Colonic mucosa (tissue), 4 donors: ENCODE measurements around the gene ZNF385B. TPM values are rescaled to one million over a fixed set of nuclear protein-coding genes. Genes with fewer than 3 reads are reported as not detected.

Experiments used
- DNase-seq: peaks from one replicate; pipeline ENCODE4 v3.0.0-alpha.2; 2020
- H3K27ac ChIP-seq: fragments of 200-600 bp; one replicate; pipeline ENCODE4 v1.8.0; 2021
- H3K27me3 ChIP-seq: fragments of 200-600 bp; one replicate; pipeline ENCODE4 v1.8.0; 2021
- H3K36me3 ChIP-seq: fragments of 200-600 bp; one replicate; pipeline ENCODE4 v1.8.0; 2021
- H3K4me1 ChIP-seq: fragments of 200-600 bp; one replicate; pipeline ENCODE4 v1.8.0; 2021; ENCODE audit warnings: mild to moderate bottlenecking
- H3K4me3 ChIP-seq: fragments of 200-600 bp; one replicate; pipeline ENCODE4 v1.8.0; 2021
- H3K9ac ChIP-seq, 2 donors: one replicate each; pipeline ENCODE4 v1.7.0; 2013; ENCODE audit warnings: control low read depth in 2 of 2, low read depth in 2 of 2, low read length in 2 of 2
- H3K9me3 ChIP-seq: fragments of 200-600 bp; one replicate; pipeline ENCODE4 v1.8.0; 2021
- CTCF ChIP-seq: fragments of 200-600 bp; IDR thresholded peaks from one replicate; pipeline ENCODE4 v1.8.0; 2022; ENCODE audit warnings: antibody characterized with exemption, mild to moderate bottlenecking
- intact Hi-C: fragments of 100-400 bp; cut with DNase I; formaldehyde crosslinking; loops from one replicate; pipeline ENCODE4 v1.14.1; 2022
- total RNA-seq, 2 donors: library from RNA; stranded (reverse); fragmentation: NEBNext Ultra II Directional in 1 of 2; extraction: Animal tissue kit (Norgen Biotek cat#: 25700) in 1 of 2; gene quantifications; one replicate each; pipeline ENCODE4 v1.2.1, GENCODE V29; 2021
- donor health status: healthy.
- donor health status: DM: no; HTN: no; CAD: no.
- donor health status: DM: no; HTN: no; CAD: no.

ZNF385B gene
- total RNA-seq, 2 donors from 2014 or later = 0.10 to 0.69 TPM

DNA sequence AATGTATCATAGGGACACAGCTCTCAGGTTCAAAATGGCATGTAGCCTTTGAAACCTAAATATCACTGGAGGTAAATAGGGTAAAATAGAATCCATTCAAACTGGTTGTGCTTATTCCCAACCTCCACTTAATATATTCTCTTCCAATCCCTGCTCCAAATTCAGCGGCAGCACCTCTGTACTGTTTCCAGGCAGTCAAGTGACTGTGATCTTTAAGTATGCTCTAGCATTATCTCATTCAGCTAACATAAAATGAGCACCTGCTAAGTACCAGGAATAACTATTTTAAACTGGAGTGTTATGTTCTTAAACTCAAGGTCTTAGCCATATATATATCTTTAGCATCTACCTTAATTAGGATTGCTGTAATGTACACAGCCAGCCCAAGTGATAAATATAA, 327.5 kb downstream of the ZNF385B start:
- no peak overlapping the region for H3K27ac ChIP-seq
- no peak for TF ChIP-seq CTCF
- H3K4me3 ChIP-seq = no peak overlapping the region
- H3K4me1 ChIP-seq = no peaks in the 10 kb centered on the region
- H3K36me3 ChIP-seq = no peaks in the 10 kb centered on the region
- H3K27me3 ChIP-seq = no peaks in the 10 kb centered on the region
- H3K9me3 ChIP-seq = no peaks in the 10 kb centered on the region
- intact Hi-C loops = no loop called here
- DNase-seq = no peak
- H3K9ac ChIP-seq = no peak overlapping the region

GRCh38 chr2:179532863-179533278, 328.5 kb downstream of the ZNF385B start:
- Histone ChIP-seq H3K27ac (no peak overlapping the region), H3K4me1 (no peaks in the 10 kb centered on the region), H3K9me3 (no peaks in the 10 kb centered on the region), H3K4me3 (no peak overlapping the region), H3K27me3 (no peaks in the 10 kb centered on the region), H3K9ac (no peak overlapping the region), H3K36me3 (no peaks in the 10 kb centered on the region)
- DNase-seq = no peak
- no peak for TF ChIP-seq CTCF
- intact Hi-C loops = no loop called here

DNA sequence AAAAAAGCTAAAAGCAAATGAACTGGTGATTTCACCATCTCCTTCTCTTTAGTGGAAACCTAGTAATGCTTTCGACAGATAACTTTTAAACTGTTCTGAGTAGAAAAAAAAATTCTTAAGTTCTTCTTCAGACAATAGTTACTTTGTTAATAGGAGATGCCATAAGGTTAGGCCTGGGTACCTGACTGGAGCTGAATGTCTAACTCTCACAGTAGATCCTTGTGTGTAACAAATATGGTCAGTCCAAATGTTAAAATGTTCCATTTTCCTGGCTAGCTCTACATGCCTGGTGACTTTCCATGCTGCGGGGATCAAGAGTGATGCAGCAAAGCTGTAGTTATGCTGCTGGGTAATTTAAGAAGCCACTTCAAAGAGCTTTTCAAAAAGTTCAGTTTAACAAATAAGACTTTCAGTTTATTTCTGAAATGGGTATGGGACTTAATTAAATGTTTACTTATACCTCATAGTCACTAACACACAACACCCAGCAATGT, 332.8 kb downstream of the ZNF385B start:
- H3K4me3 ChIP-seq = no peak overlapping the region
- no peak overlapping the region for H3K27ac ChIP-seq
- DNase-seq = no peak
- no peak overlapping the region for H3K9ac ChIP-seq
- H3K27me3 ChIP-seq = no peaks in the 10 kb centered on the region
- intact Hi-C loops = no loop called here
- no peaks in the 10 kb centered on the region for H3K36me3 ChIP-seq
- TF ChIP-seq CTCF = no peak
- no peaks in the 10 kb centered on the region for H3K9me3 ChIP-seq
- no peaks in the 10 kb centered on the region for H3K4me1 ChIP-seq

DNA sequence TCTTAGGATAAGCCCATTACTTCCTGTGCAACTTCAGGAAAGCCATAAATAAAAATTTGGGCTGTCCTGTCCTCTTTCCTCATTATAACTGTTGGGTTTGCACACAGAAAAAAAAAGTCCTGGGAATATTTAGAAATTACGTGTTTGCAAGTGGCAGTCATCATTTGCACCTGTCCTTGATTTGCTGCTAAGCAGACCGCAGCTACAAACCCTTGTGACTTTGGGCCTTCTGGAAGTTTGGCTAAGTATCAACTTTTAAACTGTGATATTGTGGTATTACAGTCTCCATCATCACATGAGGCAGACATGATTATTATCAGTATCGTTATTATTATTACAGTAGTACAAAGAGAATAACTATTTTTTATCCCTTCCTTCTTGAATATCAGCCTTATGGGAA, 336.1 kb downstream of the ZNF385B start:
- Histone ChIP-seq H3K9ac (no peak overlapping the region), H3K36me3 (no peaks in the 10 kb centered on the region), H3K27ac (no peak overlapping the region), H3K4me3 (no peak overlapping the region), H3K4me1 (no peaks in the 10 kb centered on the region), H3K9me3 (no peaks in the 10 kb centered on the region), H3K27me3 (no peaks in the 10 kb centered on the region)
- DNase-seq = no peak
- no peak for TF ChIP-seq CTCF
- intact Hi-C loops = no loop called here

DNA sequence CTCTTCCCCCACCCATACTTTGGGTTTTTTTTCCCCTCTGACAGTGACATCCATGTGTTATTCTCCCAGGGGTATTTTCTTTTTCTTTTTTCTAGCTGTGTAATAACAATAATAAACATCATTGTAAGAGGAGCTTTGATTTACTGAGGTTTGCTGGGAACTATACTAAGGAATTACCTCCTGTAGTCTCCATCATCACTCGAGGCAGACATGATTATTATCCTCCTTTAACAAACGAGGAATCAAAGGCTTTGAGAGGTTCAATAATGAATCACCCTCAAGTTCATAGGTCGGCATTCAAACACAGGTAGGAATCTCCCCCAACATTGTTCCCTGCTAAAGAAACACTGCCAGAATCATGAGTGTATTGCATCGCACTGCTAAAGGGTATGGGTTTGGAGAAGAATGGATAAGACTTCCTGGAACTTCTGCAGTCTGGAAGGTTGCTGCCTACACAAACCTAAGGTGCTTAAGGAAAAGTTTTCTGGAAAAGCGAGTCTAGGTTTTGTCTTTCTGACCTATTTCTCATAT, 336.5 kb downstream of the ZNF385B start:
- no peaks in the 10 kb centered on the region for H3K36me3 ChIP-seq
- DNase-seq = no peak
- no peak for TF ChIP-seq CTCF
- H3K9ac ChIP-seq = no peak overlapping the region
- H3K4me1 ChIP-seq = no peaks in the 10 kb centered on the region
- intact Hi-C loops = no loop called here
- H3K9me3 ChIP-seq = no peaks in the 10 kb centered on the region
- no peak overlapping the region for H3K27ac ChIP-seq
- H3K4me3 ChIP-seq = no peak overlapping the region
- H3K27me3 ChIP-seq = no peaks in the 10 kb centered on the region
